Measurements from ENCODE around the gene PAX5.

DNA sequence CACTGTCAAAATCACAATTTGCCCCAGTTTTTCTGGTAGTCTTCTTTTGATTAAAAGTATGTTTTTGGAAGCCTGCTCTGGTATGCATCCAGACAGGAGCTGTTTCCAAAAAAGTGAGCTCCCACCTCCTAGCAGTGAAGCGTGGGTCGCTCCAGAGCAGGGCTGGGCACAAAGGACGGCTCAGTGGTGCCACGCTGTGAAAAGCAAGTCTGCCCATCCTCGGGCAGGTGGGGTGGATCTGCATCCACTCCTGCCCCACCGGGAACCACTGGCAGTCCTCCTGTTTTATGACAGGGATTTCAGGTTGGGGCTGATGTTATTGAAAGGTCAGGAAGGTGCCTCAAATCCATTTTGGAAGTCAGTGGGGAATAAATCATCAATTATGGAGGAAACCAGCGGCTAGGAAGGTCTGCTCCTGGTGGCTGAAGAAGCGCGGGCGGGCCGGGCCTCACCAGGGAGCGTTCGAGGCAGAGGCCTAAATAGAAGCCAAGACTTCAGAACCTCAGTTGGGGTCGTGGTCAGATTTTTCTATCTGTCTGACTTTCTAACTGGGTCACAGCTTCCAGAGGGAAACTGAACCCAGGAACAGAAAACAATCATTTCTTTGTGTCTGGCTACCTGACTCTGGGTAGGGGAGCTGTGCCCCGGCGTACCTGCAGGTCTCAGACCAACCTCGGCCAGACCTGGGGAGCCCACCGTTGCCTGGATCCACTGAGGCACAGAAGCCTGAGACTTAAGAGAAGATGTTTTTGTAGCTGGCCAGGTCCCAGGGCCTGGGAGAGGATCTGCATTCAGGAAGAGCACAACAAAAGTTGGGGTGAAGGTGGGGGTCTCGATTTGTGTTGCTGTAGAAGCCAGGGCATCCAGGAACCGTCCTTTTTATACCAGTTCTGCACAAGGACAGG, 168.1 kb downstream of the PAX5 start:
- TF ChIP-seq, protein P1, sequence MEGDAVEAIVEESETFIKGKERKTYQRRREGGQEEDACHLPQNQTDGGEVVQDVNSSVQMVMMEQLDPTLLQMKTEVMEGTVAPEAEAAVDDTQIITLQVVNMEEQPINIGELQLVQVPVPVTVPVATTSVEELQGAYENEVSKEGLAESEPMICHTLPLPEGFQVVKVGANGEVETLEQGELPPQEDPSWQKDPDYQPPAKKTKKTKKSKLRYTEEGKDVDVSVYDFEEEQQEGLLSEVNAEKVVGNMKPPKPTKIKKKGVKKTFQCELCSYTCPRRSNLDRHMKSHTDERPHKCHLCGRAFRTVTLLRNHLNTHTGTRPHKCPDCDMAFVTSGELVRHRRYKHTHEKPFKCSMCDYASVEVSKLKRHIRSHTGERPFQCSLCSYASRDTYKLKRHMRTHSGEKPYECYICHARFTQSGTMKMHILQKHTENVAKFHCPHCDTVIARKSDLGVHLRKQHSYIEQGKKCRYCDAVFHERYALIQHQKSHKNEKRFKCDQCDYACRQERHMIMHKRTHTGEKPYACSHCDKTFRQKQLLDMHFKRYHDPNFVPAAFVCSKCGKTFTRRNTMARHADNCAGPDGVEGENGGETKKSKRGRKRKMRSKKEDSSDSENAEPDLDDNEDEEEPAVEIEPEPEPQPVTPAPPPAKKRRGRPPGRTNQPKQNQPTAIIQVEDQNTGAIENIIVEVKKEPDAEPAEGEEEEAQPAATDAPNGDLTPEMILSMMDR (IDR thresholded peaks at IDR 0.05): no peak
- TF ChIP-seq POLR2A (IDR thresholded peaks at IDR 0.05): no peak
